Measurements from ENCODE around the gene EIF4E2. TPM values are rescaled to one million over a fixed set of nuclear protein-coding genes. Genes with fewer than 3 reads are reported as not detected.

EIF4E2 gene
- total RNA-seq, 3 donors from 2014 or later (not counting 1 experiment from before 2014, with no cell fraction given): 62.2 to 67.6 (median 63.5) TPM

DNA sequence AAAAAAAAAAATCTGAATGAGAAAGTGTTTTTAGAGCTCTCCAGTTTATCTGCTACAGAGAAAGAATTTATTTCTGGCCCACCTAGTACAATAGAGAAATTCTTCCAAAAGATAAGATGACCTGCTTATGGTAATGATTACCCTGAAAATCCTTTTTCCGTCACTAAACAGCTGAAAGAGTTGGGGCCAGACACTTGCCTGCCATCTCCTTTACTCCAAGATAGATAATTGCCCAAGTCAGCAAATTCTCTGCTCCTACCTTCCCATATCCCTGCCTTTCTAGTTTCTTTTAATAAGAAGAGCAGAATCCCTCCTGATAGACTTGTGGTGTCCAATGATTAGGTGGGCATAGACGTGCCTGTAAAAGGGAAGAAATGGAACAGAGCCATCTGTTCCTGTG lies 28.1 kb downstream of the EIF4E2 start:
- H3K27ac Mint-ChIP-seq: no peak overlapping the region
- ATAC-seq: no peak
- peaks cover 5 to 8% of the 10 kb centered on the region in 2 donors for H3K4me1 Mint-ChIP-seq
- Histone ChIP-seq H3K36me3 (ENCODE audit: control insufficient read depth, insufficient read depth, low read length) (peaks cover 42% of the 10 kb centered on the region), H3K4me1 (ENCODE audit: control insufficient read depth, insufficient read depth, low read length) (no peaks in the 10 kb centered on the region), H3K27ac (ENCODE audit: low read length) (no peak overlapping the region), H3K27me3 (ENCODE audit: control insufficient read depth, insufficient read depth, low read length) (no peaks in the 10 kb centered on the region), H3K9me3 (ENCODE audit: control insufficient read depth, insufficient read depth, low read length) (no peaks in the 10 kb centered on the region), H3K4me3 (ENCODE audit: low read length) (no peak overlapping the region)
- no peaks in the 10 kb centered on the region for H3K9me3 Mint-ChIP-seq
- DNase-seq: no peak
- intact Hi-C loops (cut with micrococcal nuclease): no loop called here
- TF ChIP-seq, protein P1, sequence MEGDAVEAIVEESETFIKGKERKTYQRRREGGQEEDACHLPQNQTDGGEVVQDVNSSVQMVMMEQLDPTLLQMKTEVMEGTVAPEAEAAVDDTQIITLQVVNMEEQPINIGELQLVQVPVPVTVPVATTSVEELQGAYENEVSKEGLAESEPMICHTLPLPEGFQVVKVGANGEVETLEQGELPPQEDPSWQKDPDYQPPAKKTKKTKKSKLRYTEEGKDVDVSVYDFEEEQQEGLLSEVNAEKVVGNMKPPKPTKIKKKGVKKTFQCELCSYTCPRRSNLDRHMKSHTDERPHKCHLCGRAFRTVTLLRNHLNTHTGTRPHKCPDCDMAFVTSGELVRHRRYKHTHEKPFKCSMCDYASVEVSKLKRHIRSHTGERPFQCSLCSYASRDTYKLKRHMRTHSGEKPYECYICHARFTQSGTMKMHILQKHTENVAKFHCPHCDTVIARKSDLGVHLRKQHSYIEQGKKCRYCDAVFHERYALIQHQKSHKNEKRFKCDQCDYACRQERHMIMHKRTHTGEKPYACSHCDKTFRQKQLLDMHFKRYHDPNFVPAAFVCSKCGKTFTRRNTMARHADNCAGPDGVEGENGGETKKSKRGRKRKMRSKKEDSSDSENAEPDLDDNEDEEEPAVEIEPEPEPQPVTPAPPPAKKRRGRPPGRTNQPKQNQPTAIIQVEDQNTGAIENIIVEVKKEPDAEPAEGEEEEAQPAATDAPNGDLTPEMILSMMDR (IDR thresholded peaks at IDR 0.05): no peak
- WGBS (ENCODE audit: insufficient coverage): 100% methylated on average over 2 of the region's 2 CpGs
- H3K27me3 Mint-ChIP-seq (ENCODE audit: low read depth in 2 of 2): no peaks in the 10 kb centered on the region
- H3K36me3 Mint-ChIP-seq: peaks cover 9% of the 10 kb centered on the region
- no peak overlapping the region for H3K4me3 Mint-ChIP-seq

DNA sequence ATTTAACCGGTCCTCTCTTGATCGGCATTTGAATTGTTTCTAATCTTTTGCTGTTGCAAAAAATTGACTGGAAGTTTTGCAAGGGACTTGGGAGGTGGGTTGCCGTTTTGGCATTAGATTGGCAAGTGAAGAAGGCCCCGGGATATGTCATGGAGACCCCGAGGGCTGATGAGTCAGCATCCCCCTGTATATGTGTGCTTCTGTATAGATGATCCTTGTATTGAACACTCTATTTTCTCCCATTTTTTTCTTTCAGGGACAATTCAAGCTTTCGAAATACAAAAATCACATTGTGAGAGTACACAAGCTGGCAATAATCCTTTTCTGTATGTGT lies 30.1 kb downstream of the EIF4E2 start:
- peaks cover 9% of the 10 kb centered on the region for H3K36me3 Mint-ChIP-seq
- peak overlapping the region in 1 of 2 donors; percentile 4 for H3K27ac Mint-ChIP-seq
- no peak for DNase-seq

DNA sequence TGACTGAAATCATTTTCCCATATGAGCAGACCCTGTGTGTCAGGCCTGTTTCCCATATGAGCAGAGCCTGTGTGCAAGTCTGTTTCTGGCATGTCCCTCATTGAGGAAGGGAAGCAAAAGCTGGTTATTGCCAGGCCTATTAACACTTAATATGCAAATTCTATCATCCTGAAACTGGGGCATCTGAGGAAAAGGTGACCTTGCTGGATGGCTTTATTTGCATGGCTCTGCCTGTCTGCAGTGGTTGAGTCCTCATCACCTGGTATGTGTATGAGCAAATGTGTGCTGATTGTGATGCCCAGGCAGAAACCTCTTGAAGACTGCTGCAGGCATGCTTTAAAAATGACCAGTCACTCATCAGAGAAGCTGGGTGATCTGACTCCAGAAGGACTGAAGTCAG lies 31.2 kb downstream of the EIF4E2 start:
- TF ChIP-seq, protein P1 (IDR thresholded peaks at IDR 0.05): no peak
- H3K4me3 Mint-ChIP-seq: no peak overlapping the region
- H3K27ac Mint-ChIP-seq: no peak overlapping the region
- Histone ChIP-seq H3K4me3 (ENCODE audit: low read length) (no peak overlapping the region), H3K27ac (ENCODE audit: low read length) (no peak overlapping the region), H3K4me1 (ENCODE audit: control insufficient read depth, insufficient read depth, low read length) (no peaks in the 10 kb centered on the region), H3K36me3 (ENCODE audit: control insufficient read depth, insufficient read depth, low read length) (peaks cover 25% of the 10 kb centered on the region), H3K9me3 (ENCODE audit: control insufficient read depth, insufficient read depth, low read length) (no peaks in the 10 kb centered on the region), H3K27me3 (ENCODE audit: control insufficient read depth, insufficient read depth, low read length) (no peaks in the 10 kb centered on the region)
- peaks cover 0 to 8% of the 10 kb centered on the region in 2 donors for H3K4me1 Mint-ChIP-seq
- no peaks in the 10 kb centered on the region for H3K9me3 Mint-ChIP-seq
- H3K36me3 Mint-ChIP-seq: peaks cover 9% of the 10 kb centered on the region
- no peak for ATAC-seq
- DNase-seq: no peak
- H3K27me3 Mint-ChIP-seq (ENCODE audit: low read depth in 2 of 2): no peaks in the 10 kb centered on the region
- intact Hi-C loops (cut with micrococcal nuclease): no loop called here

More for the DNA sequence above, 30.1 kb downstream of the EIF4E2 start:
- 99% methylated on average over 5 of the region's 6 CpGs for WGBS (ENCODE audit: insufficient coverage)
- TF ChIP-seq, protein P1 (IDR thresholded peaks at IDR 0.05): no peak
- Histone ChIP-seq H3K27me3 (ENCODE audit: control insufficient read depth, insufficient read depth, low read length) (no peaks in the 10 kb centered on the region), H3K4me1 (ENCODE audit: control insufficient read depth, insufficient read depth, low read length) (no peaks in the 10 kb centered on the region), H3K9me3 (ENCODE audit: control insufficient read depth, insufficient read depth, low read length) (no peaks in the 10 kb centered on the region), H3K36me3 (ENCODE audit: control insufficient read depth, insufficient read depth, low read length) (peaks cover 28% of the 10 kb centered on the region), H3K27ac (ENCODE audit: low read length) (no peak overlapping the region), H3K4me3 (ENCODE audit: low read length) (no peak overlapping the region)
- H3K27me3 Mint-ChIP-seq (ENCODE audit: low read depth in 2 of 2): no peaks in the 10 kb centered on the region
- H3K4me1 Mint-ChIP-seq: peaks cover 0 to 8% of the 10 kb centered on the region in 2 donors
- no peak for ATAC-seq
- no peak overlapping the region for H3K4me3 Mint-ChIP-seq
- no peaks in the 10 kb centered on the region for H3K9me3 Mint-ChIP-seq
- intact Hi-C loops (cut with micrococcal nuclease): no loop called here

DNA sequence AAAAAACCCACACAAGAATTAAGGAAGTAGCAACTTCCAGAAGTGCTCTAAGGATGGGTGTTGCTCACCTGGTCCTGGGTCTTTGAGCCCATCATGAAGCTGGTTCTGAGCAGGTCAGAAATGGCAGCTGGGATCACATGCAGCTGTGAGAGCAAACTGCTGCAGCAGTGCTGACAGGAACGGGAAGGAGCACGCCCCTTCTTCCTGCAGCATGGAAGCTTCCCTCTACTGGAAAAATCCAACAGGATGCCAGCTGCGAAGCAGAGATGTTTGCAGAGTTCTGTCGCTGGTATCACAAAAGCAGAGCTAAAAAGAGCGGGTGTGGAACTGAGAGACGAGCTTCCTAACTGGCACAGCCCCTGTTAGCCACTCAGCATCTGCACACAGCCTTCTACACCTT lies 33.7 kb downstream of the EIF4E2 start:
- Mint-ChIP-seq H3K4me3 (no peak overlapping the region), H3K9me3 (no peaks in the 10 kb centered on the region), H3K36me3 (peaks cover 9% of the 10 kb centered on the region), H3K4me1 (peaks cover 0 to 8% of the 10 kb centered on the region in 2 donors), H3K27me3 (ENCODE audit: low read depth in 2 of 2) (no peaks in the 10 kb centered on the region), H3K27ac (peak overlapping the region in 1 of 2 donors; percentile 14)
- intact Hi-C loops (cut with micrococcal nuclease): no loop called here
- H3K4me1 ChIP-seq (ENCODE audit: control insufficient read depth, insufficient read depth, low read length): no peaks in the 10 kb centered on the region
- H3K9me3 ChIP-seq (ENCODE audit: control insufficient read depth, insufficient read depth, low read length): no peaks in the 10 kb centered on the region
- H3K27ac ChIP-seq (ENCODE audit: low read length): no peak overlapping the region
- DNase-seq (no peak), ATAC-seq (no peak)
- 94% methylated on average over 6 of the region's 6 CpGs for WGBS (ENCODE audit: insufficient coverage)
- H3K27me3 ChIP-seq (ENCODE audit: control insufficient read depth, insufficient read depth, low read length): no peaks in the 10 kb centered on the region
- no peak overlapping the region for H3K4me3 ChIP-seq (ENCODE audit: low read length)
- H3K36me3 ChIP-seq (ENCODE audit: control insufficient read depth, insufficient read depth, low read length): peaks cover 17% of the 10 kb centered on the region
- TF ChIP-seq, protein P1 (IDR thresholded peaks at IDR 0.05): no peak
